DMS 273 (cell line): Measurements from ENCODE around the gene RAB11A.

ENCODE experiments used
- DNase-seq: peaks from one replicate; lab custom pipeline; 2025; ENCODE audit not compliant: unreplicated experiment; lab: John Stamatoyannopoulos, UW

Gene RAB11A

GRCh38 chr15:65883571-65883970 is 14.3 kb downstream of the RAB11A start:
- DNase-seq, result no peak

GRCh38 chr15:65884511-65884910 is 15.2 kb downstream of the RAB11A start:
- no peak for DNase-seq

GRCh38 chr15:65885668-65886218 is 16.5 kb downstream of the RAB11A start:
- DNase-seq, result no peak

- DNase-seq, result no peak
These were observed 18.3 kb downstream of the RAB11A start for GRCh38 chr15:65887565-65887964.

- DNase-seq, result no peak
These were observed 19.7 kb downstream of the RAB11A start for GRCh38 chr15:65888981-65889380.

GRCh38 chr15:65893060-65893459 is 23.8 kb downstream of the RAB11A start:
- DNase-seq, result no peak

GRCh38 chr15:65896236-65896635 is 26.9 kb downstream of the RAB11A start:
- DNase-seq, result no peak

GRCh38 chr15:65900488-65900887 is 31.2 kb downstream of the RAB11A start:
- no peak for DNase-seq

- DNase-seq, result no peak
These were observed 32.0 kb downstream of the RAB11A start for GRCh38 chr15:65901336-65901735.

- DNase-seq, result no peak
These were observed 32.5 kb downstream of the RAB11A start for GRCh38 chr15:65901836-65902235.

- DNase-seq, result no peak
These were observed 33.1 kb downstream of the RAB11A start for GRCh38 chr15:65902373-65902772.

GRCh38 chr15:65903296-65904073 is 34.2 kb downstream of the RAB11A start:
- DNase-seq, result no peak

- DNase-seq, result no peak
These were observed 35.0 kb downstream of the RAB11A start for GRCh38 chr15:65904301-65904700.

- DNase-seq, result no peak
These were observed 37.1 kb downstream of the RAB11A start for GRCh38 chr15:65906396-65906795.

GRCh38 chr15:65907661-65908060 is 38.4 kb downstream of the RAB11A start:
- DNase-seq, result no peak

- DNase-seq, result no peak
These were observed 39.6 kb downstream of the RAB11A start for GRCh38 chr15:65908876-65909275.

- DNase-seq, result no peak
These were observed 40.5 kb downstream of the RAB11A start for GRCh38 chr15:65909831-65910230.

GRCh38 chr15:65910341-65910740 is 41.0 kb downstream of the RAB11A start:
- no peak for DNase-seq

- DNase-seq, result no peak
These were observed 42.9 kb downstream of the RAB11A start for GRCh38 chr15:65912235-65912634.

GRCh38 chr15:65913631-65914199 is 44.4 kb downstream of the RAB11A start:
- DNase-seq, result no peak

- no peak for DNase-seq
These were observed 45.1 kb downstream of the RAB11A start for GRCh38 chr15:65914386-65914785.
